AG04450 (cell line): ENCODE measurements around the gene FSD2. TPM values are rescaled to one million over a fixed set of nuclear protein-coding genes. Genes with fewer than 3 reads are reported as not detected.

Experiments
- CTCF ChIA-PET: fragments of 300-600, 350-600 bp; formaldehyde crosslinking; extraction: SDS; loops from one replicate; lab custom pipeline; 2022; ENCODE audit warnings: antibody characterized with exemption, inconsistent platforms; lab: Charles Lee
- POLR2A ChIA-PET: fragments of 350-600 bp; formaldehyde crosslinking; extraction: SDS; loops from one replicate; lab custom pipeline; 2021; ENCODE audit warnings: antibody characterized with exemption, inconsistent platforms; lab: Yijun Ruan, JAX
- DNase-seq: peaks from one replicate; pipeline ENCODE4 v3.0.0-alpha.2; 2011; ENCODE audit warnings: low read depth, low spot score
- H3K27ac ChIP-seq: one replicate; pipeline ENCODE4 v1.5.1; 2012; ENCODE audit warnings: low read depth, low read length, control low read depth
- H3K27me3 ChIP-seq: one replicate; pipeline ENCODE4 v1.6.0; 2012; ENCODE audit warnings: low read length; ENCODE audit not compliant: control insufficient read depth, insufficient read depth
- H3K4me3 ChIP-seq: 2 replicates; pipeline ENCODE4 v1.5.1; 2011; ENCODE audit warnings: mild to moderate bottlenecking, low read depth, low read length, control low read depth
- H3K9me3 ChIP-seq: 2 replicates; pipeline ENCODE4 v1.5.1; 2012; ENCODE audit warnings: low read length; ENCODE audit not compliant: control insufficient read depth, insufficient read depth
- CTCF ChIP-seq: IDR thresholded peaks from 2 replicates; pipeline ENCODE4 v1.5.1; 2011; ENCODE audit warnings: low read depth, low read length, control low read depth, inconsistent platforms
- polyA plus RNA-seq: library from polyadenylated mRNA; depleted of rRNA; stranded (reverse); fragments of >200 nt; gene quantifications from 2 replicates; pipeline ENCODE4 v1.2.3, GENCODE V29; 2011

Gene FSD2
- polyA plus RNA-seq, 1 experiment: not detected

GRCh38 chr15:82847703-82848102 lies 41.8 kb upstream of the FSD2 start:
- ChIA-PET CTCF (interaction anchor here (1.3 kb wide), 1 partner anchor 15 kb away, joined by 4 read pairs; no protein-coding TSS in a partner anchor), POLR2A (interaction anchor here (0.8 kb wide), 1 partner anchor 37 kb away, joined by 3 read pairs; no protein-coding TSS in a partner anchor)
- H3K27ac ChIP-seq: no peak overlapping the region
- H3K4me3 ChIP-seq: no peak overlapping the region
- no peak for TF ChIP-seq CTCF
- DNase-seq: no peak
- H3K9me3 ChIP-seq: no peaks in the 10 kb centered on the region
- H3K27me3 ChIP-seq: no peaks in the 10 kb centered on the region

GRCh38 chr15:82846621-82847020 lies 40.8 kb upstream of the FSD2 start:
- H3K27ac ChIP-seq: no peak overlapping the region
- no peak overlapping the region for H3K4me3 ChIP-seq
- no peak for TF ChIP-seq CTCF
- ChIA-PET CTCF (no interaction called here), POLR2A (no interaction called here)
- no peak for DNase-seq
- H3K9me3 ChIP-seq: no peaks in the 10 kb centered on the region
- H3K27me3 ChIP-seq: no peaks in the 10 kb centered on the region

- Histone ChIP-seq H3K4me3 (no peak overlapping the region), H3K9me3 (no peaks in the 10 kb centered on the region), H3K27me3 (no peaks in the 10 kb centered on the region), H3K27ac (no peak overlapping the region)
- TF ChIP-seq CTCF: no peak
- POLR2A ChIA-PET: no interaction called here
- DNase-seq: no peak
- CTCF ChIA-PET: interaction anchor here (1.0 kb wide), 1 partner anchor 165 kb away, joined by 3 read pairs; no protein-coding TSS in a partner anchor
These were observed 39.8 kb upstream of the FSD2 start for GRCh38 chr15:82845686-82846085.

GRCh38 chr15:82843566-82843965 lies 37.7 kb upstream of the FSD2 start:
- Histone ChIP-seq H3K27me3 (no peaks in the 10 kb centered on the region), H3K4me3 (no peak overlapping the region), H3K9me3 (no peaks in the 10 kb centered on the region), H3K27ac (no peak overlapping the region)
- TF ChIP-seq CTCF: no peak
- ChIA-PET CTCF (no interaction called here), POLR2A (no interaction called here)
- DNase-seq: no peak

GRCh38 chr15:82840166-82840565 lies 34.3 kb upstream of the FSD2 start:
- POLR2A ChIA-PET: no interaction called here
- no peak for TF ChIP-seq CTCF
- Histone ChIP-seq H3K9me3 (no peaks in the 10 kb centered on the region), H3K4me3 (no peak overlapping the region), H3K27me3 (no peaks in the 10 kb centered on the region), H3K27ac (no peak overlapping the region)
- no peak for DNase-seq
- CTCF ChIA-PET: interaction anchor here (0.9 kb wide), 1 partner anchor 17 kb away, joined by 5 read pairs; no protein-coding TSS in a partner anchor
